Hepatic stellate cell (primary cell): Measurements from ENCODE around the gene SLC28A1.
A peak's percentile ranks its signal among the peaks of the same experiment; 100 is the strongest.
"Not testable (repeated sequence)": the region's sequence is repeated elsewhere in the genome, so short reads cannot be mapped to it uniquely, and the experiment has no call there.

ENCODE experiments used
- DNase-seq: peaks from one replicate; pipeline ENCODE4 v3.0.0; 2011; ENCODE audit warnings: low spot score

The SLC28A1 gene

GRCh38 chr15:84970843-84971242 is 86.4 kb downstream of the SLC28A1 start:
- no peak for DNase-seq

- DNase-seq: peak; percentile 52
Measured at GRCh38 chr15:84973492-84974460, 89.3 kb downstream of the SLC28A1 start.

- no peak for DNase-seq
Measured at GRCh38 chr15:84975871-84976351, 91.4 kb downstream of the SLC28A1 start.

- no peak for DNase-seq
Measured at GRCh38 chr15:84976746-84977345, 92.4 kb downstream of the SLC28A1 start.

- DNase-seq: no peak
Measured at GRCh38 chr15:84979651-84980050, 95.2 kb downstream of the SLC28A1 start.

- peak; percentile 88 for DNase-seq
Measured at GRCh38 chr15:84980196-84981053, 96.0 kb downstream of the SLC28A1 start.

GRCh38 chr15:84981054-84981710 is 96.7 kb downstream of the SLC28A1 start:
- peak; percentile 98 for DNase-seq

- DNase-seq: peak; percentile 60
Measured at GRCh38 chr15:84981711-84982300, 97.3 kb downstream of the SLC28A1 start, which contains the start of gene PDE8A. PDE8A (plus strand) TSS chr15:84981856; CDS start chr15:84982163, 307 bp downstream.

- no peak for DNase-seq
Measured at GRCh38 chr15:84982301-84982920, 97.9 kb downstream of the SLC28A1 start.

GRCh38 chr15:84983294-84983693 is 98.8 kb downstream of the SLC28A1 start:
- no peak for DNase-seq

- DNase-seq: no peak
Measured at GRCh38 chr15:84983711-84984110, 99.2 kb downstream of the SLC28A1 start.

GRCh38 chr15:84985158-84985557 is 100.7 kb downstream of the SLC28A1 start:
- no peak for DNase-seq

GRCh38 chr15:84987351-84987750 is 102.9 kb downstream of the SLC28A1 start:
- not testable (repeated sequence) for DNase-seq

- no peak for DNase-seq
Measured at GRCh38 chr15:84987949-84988624, 103.6 kb downstream of the SLC28A1 start.

GRCh38 chr15:84988909-84989644 is 104.6 kb downstream of the SLC28A1 start:
- DNase-seq: no peak

- DNase-seq: no peak
Measured at GRCh38 chr15:84990507-84990906, 106.0 kb downstream of the SLC28A1 start.

GRCh38 chr15:84991014-84991712 is 106.7 kb downstream of the SLC28A1 start:
- DNase-seq: no peak

- peak; percentile 56 for DNase-seq
Measured at GRCh38 chr15:84992157-84992944, 107.9 kb downstream of the SLC28A1 start.
